GM12878 (cell line): ENCODE measurements around the gene ARL4D. TPM values are rescaled to one million over a fixed set of nuclear protein-coding genes. Genes with fewer than 3 reads are reported as not detected.
A peak's percentile ranks its signal among the peaks of the same experiment; 100 is the strongest.

ENCODE experiments used
- BRCA1 ChIP-seq: IDR thresholded peaks from 2 replicates; pipeline ENCODE4 v1.6.1; 2011; ENCODE audit warnings: low read depth, low read length, improper control_type of control experiment
- FOS ChIP-seq: IDR thresholded peaks from 3 replicates; pipeline ENCODE4 v1.6.1; 2011; ENCODE audit warnings: borderline replicate concordance; ENCODE audit not compliant: insufficient read length; ENCODE audit errors: extremely low read depth
- MEF2A ChIP-seq: IDR thresholded peaks from 2 replicates; pipeline ENCODE4 v1.6.1; 2011; ENCODE audit warnings: low read depth, mild to moderate bottlenecking, low read length, moderate library complexity; ENCODE audit not compliant: insufficient read depth
- PAX8 ChIP-seq: fragments of 450-650 bp; IDR thresholded peaks from 2 replicates; pipeline ENCODE4 v1.6.1; 2017; ENCODE audit warnings: mild to moderate bottlenecking, moderate library complexity
- RAD21 ChIP-seq: IDR thresholded peaks from 2 replicates; pipeline ENCODE4 v1.6.1; 2011; ENCODE audit warnings: mild to moderate bottlenecking, low read depth, low read length, moderate library complexity; ENCODE audit not compliant: insufficient read depth
- SMAD1 ChIP-seq: fragments of 450-650 bp; IDR thresholded peaks from 2 replicates; pipeline ENCODE4 v1.6.1; 2018; ENCODE audit warnings: mild to moderate bottlenecking, low read depth; ENCODE audit not compliant: partially characterized antibody
- ZBTB11 ChIP-seq: fragments of 450-650 bp; formaldehyde crosslinking; IDR thresholded peaks from 2 replicates; pipeline ENCODE4 v1.5.0; 2022; ENCODE audit warnings: mild to moderate bottlenecking, missing genetic modification characterization
- ZNF207 ChIP-seq: fragments of 450-650 bp; IDR thresholded peaks from 2 replicates; pipeline ENCODE4 v1.6.1; 2014; ENCODE audit warnings: antibody characterized with exemption, mild to moderate bottlenecking, borderline replicate concordance
- ZNF592 ChIP-seq: fragments of 450-650 bp; IDR thresholded peaks from 2 replicates; pipeline ENCODE4 v1.6.1; 2017; ENCODE audit warnings: mild to moderate bottlenecking, moderate library complexity
- polyA plus RNA-seq, 11 experiments: library from polyadenylated mRNA; depleted of rRNA in 4 of 11; unstranded in 6 of 11; stranded (reverse) in 5 of 11; fragments of >200 nt; fragmentation: Nextera tagmentation in 4 of 11; fragmentation: Illumina TruSeq in 1 of 11; extraction: Ambion mirVana in 4 of 11; extraction: Trizol in 1 of 11; gene quantifications; 1 replicate in 1 of 11; 2 replicates in 10 of 11; pipeline versions ENCODE4 v1.2.1 to v1.2.3, GENCODE V29; 2011 to 2016; ENCODE audit warnings: inconsistent platforms in 2 of 11, missing spikeins in 2 of 11, low read depth in 1 of 11
- total RNA-seq, 4 experiments: library from RNA; depleted of rRNA in 3 of 4; stranded (reverse); fragments of >200 nt in 3 of 4; fragmentation: Illumina TruSeq in 1 of 4; extraction: Trizol in 1 of 4; gene quantifications; 2 replicates each; pipeline versions ENCODE4 v1.2.1 to v1.2.3, GENCODE V29; 2013 to 2021
- TF ChIP-seq, protein P1 (sequence below): fragments of 450-650 bp; IDR thresholded peaks from 2 replicates; pipeline ENCODE4 v1.6.1; 2017; ENCODE audit warnings: low read depth, mild to moderate bottlenecking, moderate library complexity
- TF ChIP-seq, protein P2 (sequence below): fragments of 450-650 bp; IDR thresholded peaks from 2 replicates; pipeline ENCODE4 v1.6.1; 2018; ENCODE audit warnings: mild to moderate bottlenecking, low read depth, moderate library complexity; ENCODE audit not compliant: partially characterized antibody
- TF ChIP-seq, protein P3 (sequence below): fragments of 450-650 bp; IDR thresholded peaks from 2 replicates; pipeline ENCODE4 v1.6.1; 2016; ENCODE audit warnings: mild to moderate bottlenecking, moderate library complexity, borderline replicate concordance

Gene ARL4D
- total and polyA plus RNA-seq, 10 of the 15 experiments (the other 5 are each of a cell fraction or from before 2014, with no cell fraction given), result 0.10 to 1.5 (median 0.75) TPM

GRCh38 chr17:43367737-43368242 is 31.0 kb upstream of the ARL4D start (continued):
- TF ChIP-seq ZNF592 (peak; percentile 83; the same call in 1 of the 2 replicates), RAD21 (no peak), SMAD1 (peak; percentile 100), FOS (no peak), PAX8 (peak; percentile 100), ZNF207 (peak; percentile 95), MEF2A (peak; percentile 95), ZBTB11 (peak; percentile 75), BRCA1 (no peak)
- TF ChIP-seq, protein P1, sequence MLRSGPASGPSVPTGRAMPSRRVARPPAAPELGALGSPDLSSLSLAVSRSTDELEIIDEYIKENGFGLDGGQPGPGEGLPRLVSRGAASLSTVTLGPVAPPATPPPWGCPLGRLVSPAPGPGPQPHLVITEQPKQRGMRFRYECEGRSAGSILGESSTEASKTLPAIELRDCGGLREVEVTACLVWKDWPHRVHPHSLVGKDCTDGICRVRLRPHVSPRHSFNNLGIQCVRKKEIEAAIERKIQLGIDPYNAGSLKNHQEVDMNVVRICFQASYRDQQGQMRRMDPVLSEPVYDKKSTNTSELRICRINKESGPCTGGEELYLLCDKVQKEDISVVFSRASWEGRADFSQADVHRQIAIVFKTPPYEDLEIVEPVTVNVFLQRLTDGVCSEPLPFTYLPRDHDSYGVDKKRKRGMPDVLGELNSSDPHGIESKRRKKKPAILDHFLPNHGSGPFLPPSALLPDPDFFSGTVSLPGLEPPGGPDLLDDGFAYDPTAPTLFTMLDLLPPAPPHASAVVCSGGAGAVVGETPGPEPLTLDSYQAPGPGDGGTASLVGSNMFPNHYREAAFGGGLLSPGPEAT, result peak; percentile 59
- TF ChIP-seq, protein P2, sequence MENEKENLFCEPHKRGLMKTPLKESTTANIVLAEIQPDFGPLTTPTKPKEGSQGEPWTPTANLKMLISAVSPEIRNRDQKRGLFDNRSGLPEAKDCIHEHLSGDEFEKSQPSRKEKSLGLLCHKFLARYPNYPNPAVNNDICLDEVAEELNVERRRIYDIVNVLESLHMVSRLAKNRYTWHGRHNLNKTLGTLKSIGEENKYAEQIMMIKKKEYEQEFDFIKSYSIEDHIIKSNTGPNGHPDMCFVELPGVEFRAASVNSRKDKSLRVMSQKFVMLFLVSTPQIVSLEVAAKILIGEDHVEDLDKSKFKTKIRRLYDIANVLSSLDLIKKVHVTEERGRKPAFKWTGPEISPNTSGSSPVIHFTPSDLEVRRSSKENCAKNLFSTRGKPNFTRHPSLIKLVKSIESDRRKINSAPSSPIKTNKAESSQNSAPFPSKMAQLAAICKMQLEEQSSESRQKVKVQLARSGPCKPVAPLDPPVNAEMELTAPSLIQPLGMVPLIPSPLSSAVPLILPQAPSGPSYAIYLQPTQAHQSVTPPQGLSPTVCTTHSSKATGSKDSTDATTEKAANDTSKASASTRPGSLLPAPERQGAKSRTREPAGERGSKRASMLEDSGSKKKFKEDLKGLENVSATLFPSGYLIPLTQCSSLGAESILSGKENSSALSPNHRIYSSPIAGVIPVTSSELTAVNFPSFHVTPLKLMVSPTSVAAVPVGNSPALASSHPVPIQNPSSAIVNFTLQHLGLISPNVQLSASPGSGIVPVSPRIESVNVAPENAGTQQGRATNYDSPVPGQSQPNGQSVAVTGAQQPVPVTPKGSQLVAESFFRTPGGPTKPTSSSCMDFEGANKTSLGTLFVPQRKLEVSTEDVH, result peak; percentile 32
- TF ChIP-seq, protein P3, sequence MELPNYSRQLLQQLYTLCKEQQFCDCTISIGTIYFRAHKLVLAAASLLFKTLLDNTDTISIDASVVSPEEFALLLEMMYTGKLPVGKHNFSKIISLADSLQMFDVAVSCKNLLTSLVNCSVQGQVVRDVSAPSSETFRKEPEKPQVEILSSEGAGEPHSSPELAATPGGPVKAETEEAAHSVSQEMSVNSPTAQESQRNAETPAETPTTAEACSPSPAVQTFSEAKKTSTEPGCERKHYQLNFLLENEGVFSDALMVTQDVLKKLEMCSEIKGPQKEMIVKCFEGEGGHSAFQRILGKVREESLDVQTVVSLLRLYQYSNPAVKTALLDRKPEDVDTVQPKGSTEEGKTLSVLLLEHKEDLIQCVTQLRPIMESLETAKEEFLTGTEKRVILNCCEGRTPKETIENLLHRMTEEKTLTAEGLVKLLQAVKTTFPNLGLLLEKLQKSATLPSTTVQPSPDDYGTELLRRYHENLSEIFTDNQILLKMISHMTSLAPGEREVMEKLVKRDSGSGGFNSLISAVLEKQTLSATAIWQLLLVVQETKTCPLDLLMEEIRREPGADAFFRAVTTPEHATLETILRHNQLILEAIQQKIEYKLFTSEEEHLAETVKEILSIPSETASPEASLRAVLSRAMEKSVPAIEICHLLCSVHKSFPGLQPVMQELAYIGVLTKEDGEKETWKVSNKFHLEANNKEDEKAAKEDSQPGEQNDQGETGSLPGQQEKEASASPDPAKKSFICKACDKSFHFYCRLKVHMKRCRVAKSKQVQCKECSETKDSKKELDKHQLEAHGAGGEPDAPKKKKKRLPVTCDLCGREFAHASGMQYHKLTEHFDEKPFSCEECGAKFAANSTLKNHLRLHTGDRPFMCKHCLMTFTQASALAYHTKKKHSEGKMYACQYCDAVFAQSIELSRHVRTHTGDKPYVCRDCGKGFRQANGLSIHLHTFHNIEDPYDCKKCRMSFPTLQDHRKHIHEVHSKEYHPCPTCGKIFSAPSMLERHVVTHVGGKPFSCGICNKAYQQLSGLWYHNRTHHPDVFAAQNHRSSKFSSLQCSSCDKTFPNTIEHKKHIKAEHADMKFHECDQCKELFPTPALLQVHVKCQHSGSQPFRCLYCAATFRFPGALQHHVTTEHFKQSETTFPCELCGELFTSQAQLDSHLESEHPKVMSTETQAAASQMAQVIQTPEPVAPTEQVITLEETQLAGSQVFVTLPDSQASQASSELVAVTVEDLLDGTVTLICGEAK, result no peak
